ENCODE results near the gene CLP1. TPM values are rescaled to one million over a fixed set of nuclear protein-coding genes. Genes with fewer than 3 reads are reported as not detected.
"Not testable (repeated sequence)": the region's sequence is repeated elsewhere in the genome, so short reads cannot be mapped to it uniquely, and the experiment has no call there.

The CLP1 gene
- total and polyA plus RNA-seq, 4 donors: 5.9 to 12.3 (median 8.3) TPM

DNA sequence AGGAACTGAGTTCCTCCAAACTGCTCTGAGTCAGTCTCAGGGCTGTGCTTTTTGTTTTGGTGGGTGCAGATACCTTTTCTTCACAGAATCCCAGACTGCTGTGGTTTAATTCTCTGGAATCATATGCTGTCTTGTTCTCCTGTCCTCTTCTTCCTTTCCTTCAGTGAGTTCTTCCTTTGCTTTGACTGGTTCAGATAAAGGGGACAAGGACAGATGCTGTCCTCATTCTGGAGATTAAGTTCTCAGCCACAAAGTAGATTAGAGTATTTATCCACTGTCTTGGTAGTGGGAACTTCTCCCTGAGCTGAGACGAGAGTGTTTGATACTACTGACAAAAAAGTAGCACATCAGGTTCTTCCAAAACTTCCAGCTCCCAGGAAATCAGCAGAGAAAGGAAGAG, 23.6 kb downstream of the CLP1 start:
- H3K36me3 ChIP-seq (ENCODE audit: control insufficient read depth in 4 of 4, insufficient read depth in 3 of 4, low read depth in 1 of 4, low read length in 3 of 4): peaks cover 1 to 35% (median 23%) of the 10 kb centered on the region in 4 donors
- no peak for TF ChIP-seq SP1 (IDR thresholded peaks at IDR 0.05)
- no peak overlapping the region for H3K27ac ChIP-seq (ENCODE audit: low read depth in 1 of 2, low read length in 2 of 2)
- H3K9me3 ChIP-seq (ENCODE audit: control insufficient read depth in 4 of 4, low read length in 3 of 4): no peaks in the 10 kb centered on the region
- no peak for DNase-seq (ENCODE audit: low spot score)
- H3K4me3 ChIP-seq (ENCODE audit: low read depth in 1 of 3, low read length in 3 of 3): no peak overlapping the region
- H3K9ac ChIP-seq (ENCODE audit: low read depth in 1 of 2, low read length in 2 of 2): no peak overlapping the region
- 76% methylated on average over 1 of the region's 1 CpG for WGBS
- peaks cover 4 to 18% (median 14%) of the 10 kb centered on the region in 4 donors for H3K4me1 ChIP-seq (ENCODE audit: control insufficient read depth in 4 of 4, insufficient read depth in 4 of 4, low read length in 3 of 4)
- H3K27me3 ChIP-seq (ENCODE audit: control insufficient read depth in 4 of 4, insufficient read depth in 4 of 4, low read length in 3 of 4): no peaks in the 10 kb centered on the region

DNA sequence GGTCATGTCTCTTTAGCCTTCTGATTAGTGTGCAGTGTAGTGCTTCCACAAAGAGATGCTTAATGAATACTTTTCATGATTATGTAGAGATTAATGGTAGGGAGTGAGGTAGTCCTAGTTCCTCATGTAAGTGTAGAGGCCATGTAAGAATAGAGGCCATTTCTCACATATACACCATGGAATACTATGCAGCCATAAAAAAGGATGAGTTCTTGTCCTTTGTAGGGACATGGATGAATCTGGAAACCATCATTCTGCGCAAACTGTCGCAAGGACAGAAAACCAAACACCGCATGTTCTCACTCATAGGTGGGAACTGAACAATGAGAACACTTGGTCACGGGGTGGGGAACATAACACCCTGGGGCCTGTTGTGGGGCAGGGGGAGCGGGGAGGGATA, 32.9 kb downstream of the CLP1 start:
- H3K27me3 ChIP-seq (ENCODE audit: control insufficient read depth in 4 of 4, insufficient read depth in 4 of 4, low read length in 3 of 4); H3K27ac ChIP-seq (ENCODE audit: low read depth in 1 of 2, low read length in 2 of 2); H3K4me1 ChIP-seq (ENCODE audit: control insufficient read depth in 4 of 4, insufficient read depth in 4 of 4, low read length in 3 of 4); DNase-seq (ENCODE audit: low spot score); H3K4me3 ChIP-seq (ENCODE audit: low read depth in 1 of 3, low read length in 3 of 3); H3K9me3 ChIP-seq (ENCODE audit: control insufficient read depth in 4 of 4, low read length in 3 of 4); H3K9ac ChIP-seq (ENCODE audit: low read depth in 1 of 2, low read length in 2 of 2): not testable (repeated sequence)
- H3K36me3 ChIP-seq (ENCODE audit: control insufficient read depth in 4 of 4, insufficient read depth in 3 of 4, low read depth in 1 of 4, low read length in 3 of 4): peaks cover 20 to 71% (median 53%) of the 10 kb centered on the region in 4 donors
- WGBS: 98% methylated on average over 5 of the region's 5 CpGs

DNA sequence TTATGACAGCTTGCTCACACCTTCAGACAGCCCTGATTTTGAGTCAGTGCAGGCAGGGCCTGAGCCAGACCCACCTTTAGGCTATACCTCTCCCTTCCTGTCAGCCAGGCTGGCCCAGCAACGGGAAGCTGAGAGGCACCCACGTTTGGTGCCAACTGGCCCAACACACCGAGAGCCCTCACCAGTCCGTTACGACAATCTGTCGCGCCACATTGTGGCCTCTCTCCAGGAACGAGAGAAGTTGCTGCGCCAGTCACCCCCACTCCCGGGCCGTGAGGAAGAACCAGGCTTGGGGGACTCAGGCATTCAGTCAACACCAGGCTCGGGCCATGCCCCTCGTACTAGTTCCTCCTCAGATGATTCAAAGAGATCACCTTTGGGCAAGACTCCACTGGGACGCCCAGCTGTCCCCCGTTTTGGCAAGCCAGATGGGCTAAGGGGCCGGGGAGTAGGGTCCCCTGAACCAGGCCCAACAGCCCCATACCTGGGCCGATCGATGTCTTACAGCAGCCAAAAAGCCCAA, 41.3 kb downstream of the CLP1 start:
- 94% methylated on average over 18 of the region's 18 CpGs for WGBS
- H3K27ac ChIP-seq (ENCODE audit: low read depth in 1 of 2, low read length in 2 of 2): no peak overlapping the region
- H3K27me3 ChIP-seq (ENCODE audit: control insufficient read depth in 4 of 4, insufficient read depth in 4 of 4, low read length in 3 of 4): no peaks in the 10 kb centered on the region
- H3K9me3 ChIP-seq (ENCODE audit: control insufficient read depth in 4 of 4, low read length in 3 of 4): no peaks in the 10 kb centered on the region
- no peak for DNase-seq (ENCODE audit: low spot score)
- H3K36me3 ChIP-seq (ENCODE audit: control insufficient read depth in 4 of 4, insufficient read depth in 3 of 4, low read depth in 1 of 4, low read length in 3 of 4): peaks cover 24 to 76% (median 50%) of the 10 kb centered on the region in 4 donors
- H3K9ac ChIP-seq (ENCODE audit: low read depth in 1 of 2, low read length in 2 of 2): no peak overlapping the region
- no peak for TF ChIP-seq GABPA (IDR thresholded peaks at IDR 0.05 in 1 of 2, conservative IDR thresholded peaks at IDR 0.05 in 1 of 2)
- no peak for TF ChIP-seq RXRA (IDR thresholded peaks at IDR 0.05)
- no peak for TF ChIP-seq EGR1 (IDR thresholded peaks at IDR 0.05; ENCODE audit: low read depth in 2 of 2)
- TF ChIP-seq, protein P1, sequence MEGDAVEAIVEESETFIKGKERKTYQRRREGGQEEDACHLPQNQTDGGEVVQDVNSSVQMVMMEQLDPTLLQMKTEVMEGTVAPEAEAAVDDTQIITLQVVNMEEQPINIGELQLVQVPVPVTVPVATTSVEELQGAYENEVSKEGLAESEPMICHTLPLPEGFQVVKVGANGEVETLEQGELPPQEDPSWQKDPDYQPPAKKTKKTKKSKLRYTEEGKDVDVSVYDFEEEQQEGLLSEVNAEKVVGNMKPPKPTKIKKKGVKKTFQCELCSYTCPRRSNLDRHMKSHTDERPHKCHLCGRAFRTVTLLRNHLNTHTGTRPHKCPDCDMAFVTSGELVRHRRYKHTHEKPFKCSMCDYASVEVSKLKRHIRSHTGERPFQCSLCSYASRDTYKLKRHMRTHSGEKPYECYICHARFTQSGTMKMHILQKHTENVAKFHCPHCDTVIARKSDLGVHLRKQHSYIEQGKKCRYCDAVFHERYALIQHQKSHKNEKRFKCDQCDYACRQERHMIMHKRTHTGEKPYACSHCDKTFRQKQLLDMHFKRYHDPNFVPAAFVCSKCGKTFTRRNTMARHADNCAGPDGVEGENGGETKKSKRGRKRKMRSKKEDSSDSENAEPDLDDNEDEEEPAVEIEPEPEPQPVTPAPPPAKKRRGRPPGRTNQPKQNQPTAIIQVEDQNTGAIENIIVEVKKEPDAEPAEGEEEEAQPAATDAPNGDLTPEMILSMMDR (IDR thresholded peaks at IDR 0.05; ENCODE audit: low read depth, low read length, missing input control): no peak
- TF ChIP-seq, protein P2, sequence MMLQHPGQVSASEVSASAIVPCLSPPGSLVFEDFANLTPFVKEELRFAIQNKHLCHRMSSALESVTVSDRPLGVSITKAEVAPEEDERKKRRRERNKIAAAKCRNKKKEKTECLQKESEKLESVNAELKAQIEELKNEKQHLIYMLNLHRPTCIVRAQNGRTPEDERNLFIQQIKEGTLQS (IDR thresholded peaks at IDR 0.05): no peak
- TF ChIP-seq, protein P3, sequence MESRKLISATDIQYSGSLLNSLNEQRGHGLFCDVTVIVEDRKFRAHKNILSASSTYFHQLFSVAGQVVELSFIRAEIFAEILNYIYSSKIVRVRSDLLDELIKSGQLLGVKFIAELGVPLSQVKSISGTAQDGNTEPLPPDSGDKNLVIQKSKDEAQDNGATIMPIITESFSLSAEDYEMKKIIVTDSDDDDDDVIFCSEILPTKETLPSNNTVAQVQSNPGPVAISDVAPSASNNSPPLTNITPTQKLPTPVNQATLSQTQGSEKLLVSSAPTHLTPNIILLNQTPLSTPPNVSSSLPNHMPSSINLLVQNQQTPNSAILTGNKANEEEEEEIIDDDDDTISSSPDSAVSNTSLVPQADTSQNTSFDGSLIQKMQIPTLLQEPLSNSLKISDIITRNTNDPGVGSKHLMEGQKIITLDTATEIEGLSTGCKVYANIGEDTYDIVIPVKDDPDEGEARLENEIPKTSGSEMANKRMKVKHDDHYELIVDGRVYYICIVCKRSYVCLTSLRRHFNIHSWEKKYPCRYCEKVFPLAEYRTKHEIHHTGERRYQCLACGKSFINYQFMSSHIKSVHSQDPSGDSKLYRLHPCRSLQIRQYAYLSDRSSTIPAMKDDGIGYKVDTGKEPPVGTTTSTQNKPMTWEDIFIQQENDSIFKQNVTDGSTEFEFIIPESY (IDR thresholded peaks at IDR 0.05): no peak
- TF ChIP-seq RAD21 (IDR thresholded peaks at IDR 0.05): no peak
- TF ChIP-seq SP1 (IDR thresholded peaks at IDR 0.05): no peak
- TF ChIP-seq TAF1 (conservative IDR thresholded peaks at IDR 0.05): no peak
- no peak overlapping the region for H3K4me3 ChIP-seq (ENCODE audit: low read depth in 1 of 3, low read length in 3 of 3)
- H3K4me1 ChIP-seq (ENCODE audit: control insufficient read depth in 4 of 4, insufficient read depth in 4 of 4, low read length in 3 of 4): no peaks in the 10 kb centered on the region

Measured in liver (tissue), 9 donors.